Liver (tissue), 9 donors: ENCODE measurements around the gene ZC3HAV1L. TPM values are rescaled to one million over a fixed set of nuclear protein-coding genes. Genes with fewer than 3 reads are reported as not detected.
"Not testable (repeated sequence)": the region's sequence is repeated elsewhere in the genome, so short reads cannot be mapped to it uniquely, and the experiment has no call there.

Experiments
- DNase-seq: peaks from one replicate; pipeline ENCODE4 v3.0.0-alpha.2; 2017; ENCODE audit warnings: low spot score
- H3K27ac ChIP-seq, 2 donors: one replicate each; pipeline ENCODE4 v1.7.0; 2013; ENCODE audit warnings: inconsistent platforms in 2 of 2, low read length in 2 of 2, control low read depth in 1 of 2, low read depth in 1 of 2, mild to moderate bottlenecking in 1 of 2
- H3K27me3 ChIP-seq, 4 donors: one replicate each; pipeline versions ENCODE4 v1.6.1 to v1.7.0; 2013; ENCODE audit warnings: low read length in 3 of 4, inconsistent platforms in 1 of 4, mild to moderate bottlenecking in 1 of 4, moderate library complexity in 1 of 4; ENCODE audit not compliant: control insufficient read depth in 4 of 4, insufficient read depth in 4 of 4
- H3K36me3 ChIP-seq, 4 donors: one replicate each; pipeline versions ENCODE4 v1.6.1 to v1.7.0; 2013; ENCODE audit warnings: low read length in 3 of 4, mild to moderate bottlenecking in 3 of 4, low read depth in 1 of 4, moderate library complexity in 1 of 4; ENCODE audit not compliant: control insufficient read depth in 4 of 4, insufficient read depth in 3 of 4
- H3K4me1 ChIP-seq, 4 donors: one replicate each; pipeline versions ENCODE4 v1.6.1 to v1.7.0; 2013; ENCODE audit warnings: low read length in 3 of 4, mild to moderate bottlenecking in 3 of 4, moderate library complexity in 1 of 4; ENCODE audit not compliant: control insufficient read depth in 4 of 4, insufficient read depth in 4 of 4
- H3K4me3 ChIP-seq, 3 donors: one replicate each; pipeline versions ENCODE4 v1.6.1 to v1.7.0; 2013; ENCODE audit warnings: low read length in 3 of 3, control low read depth in 1 of 3, low read depth in 1 of 3, mild to moderate bottlenecking in 1 of 3
- H3K9ac ChIP-seq, 2 donors: one replicate each; pipeline ENCODE4 v1.7.0; 2013; ENCODE audit warnings: low read length in 2 of 2, mild to moderate bottlenecking in 2 of 2, moderate library complexity in 2 of 2, control low read depth in 1 of 2, low read depth in 1 of 2
- H3K9me3 ChIP-seq, 4 donors: one replicate each; pipeline versions ENCODE4 v1.6.1 to v1.7.0; 2013; ENCODE audit warnings: low read length in 3 of 4; ENCODE audit not compliant: control insufficient read depth in 4 of 4
- EGR1 ChIP-seq, 2 donors: IDR thresholded peaks; 2 replicates each; pipeline ENCODE4 v1.6.1; 2016 to 2018; ENCODE audit warnings: antibody characterized with exemption in 2 of 2, low read depth in 2 of 2
- FOXA1 ChIP-seq: IDR thresholded peaks from 2 replicates; pipeline ENCODE4 v1.6.1; 2016; ENCODE audit warnings: antibody characterized with exemption
- FOXA2 ChIP-seq: IDR thresholded peaks from 2 replicates; pipeline ENCODE4 v1.6.1; 2016; ENCODE audit warnings: antibody characterized with exemption
- GABPA ChIP-seq, 2 donors: IDR thresholded peaks in 1 of 2; conservative IDR thresholded peaks in 1 of 2; 2 replicates each; pipeline ENCODE4 v1.6.1; 2016; ENCODE audit warnings: antibody characterized with exemption in 2 of 2, mild to moderate bottlenecking in 1 of 2, moderate library complexity in 1 of 2
- HNF4A ChIP-seq, 2 donors: conservative IDR thresholded peaks; 2 replicates each; pipeline ENCODE4 v1.6.1; 2016; ENCODE audit warnings: antibody characterized with exemption in 2 of 2, mild to moderate bottlenecking in 2 of 2
- HNF4G ChIP-seq: IDR thresholded peaks from 2 replicates; pipeline ENCODE4 v1.6.1; 2016; ENCODE audit warnings: antibody characterized with exemption
- JUND ChIP-seq, 2 donors: IDR thresholded peaks; 2 replicates each; pipeline ENCODE4 v1.6.1; 2016; ENCODE audit warnings: antibody characterized with exemption in 2 of 2
- NR2F2 ChIP-seq: IDR thresholded peaks from 2 replicates; pipeline ENCODE4 v1.6.1; 2016; ENCODE audit warnings: antibody characterized with exemption
- RAD21 ChIP-seq, 2 donors: IDR thresholded peaks; 2 replicates each; pipeline ENCODE4 v1.6.1; 2016; ENCODE audit warnings: antibody characterized with exemption in 2 of 2, mild to moderate bottlenecking in 2 of 2
- RXRA ChIP-seq, 2 donors: IDR thresholded peaks; 2 replicates each; pipeline ENCODE4 v1.6.1; 2017 to 2018; ENCODE audit warnings: antibody characterized with exemption in 2 of 2, mild to moderate bottlenecking in 1 of 2
- SP1 ChIP-seq: IDR thresholded peaks from 2 replicates; pipeline ENCODE4 v1.6.1; 2018; ENCODE audit warnings: antibody characterized with exemption, mild to moderate bottlenecking
- TAF1 ChIP-seq: conservative IDR thresholded peaks from 2 replicates; pipeline ENCODE4 v1.6.1; 2016; ENCODE audit warnings: antibody characterized with exemption, mild to moderate bottlenecking
- YY1 ChIP-seq: IDR thresholded peaks from 2 replicates; pipeline ENCODE4 v1.6.1; 2016; ENCODE audit warnings: antibody characterized with exemption, mild to moderate bottlenecking
- ZBTB33 ChIP-seq: IDR thresholded peaks from 2 replicates; pipeline ENCODE4 v1.6.1; 2016; ENCODE audit warnings: antibody characterized with exemption
- WGBS: extraction: QIAGEN DNeasy Blood & Tissue Kit; methylation state at CpG from one replicate; pipeline ENCODE4 v1.1.7; 2013; 5-methylcytosine and 5-hydroxymethylcytosine counted together
- polyA plus RNA-seq, 2 donors: library from polyadenylated mRNA; stranded (reverse) in 1 of 2; unstranded in 1 of 2; fragments of 200-250 nt in 1 of 2; fragments of >200 nt in 1 of 2; fragmentation: Nextera tagmentation in 1 of 2; extraction: Ambion mirVana in 1 of 2; gene quantifications; one replicate each; pipeline versions ENCODE4 v1.2.1 to v1.2.3, GENCODE V29; 2013 to 2015
- total RNA-seq, 2 donors: library from RNA; depleted of rRNA; stranded (reverse); fragments of >200 nt; gene quantifications; one replicate each; pipeline ENCODE4 v1.2.3, GENCODE V29; 2014
- TF ChIP-seq, protein P1 (sequence below): IDR thresholded peaks from 2 replicates; pipeline ENCODE4 v1.6.1; 2016; ENCODE audit warnings: antibody characterized with exemption
- TF ChIP-seq, protein P2 (sequence below): IDR thresholded peaks from 2 replicates; pipeline ENCODE4 v1.6.1; 2016; ENCODE audit warnings: antibody characterized with exemption, mild to moderate bottlenecking
- TF ChIP-seq, protein P3 (sequence below): IDR thresholded peaks from 2 replicates; pipeline ENCODE4 v1.6.1; 2016; ENCODE audit warnings: antibody characterized with exemption
- TF ChIP-seq, protein P4 (sequence below): fragments of 150-350 bp; IDR thresholded peaks from 2 replicates; pipeline ENCODE4 v1.5.1; 2017; ENCODE audit warnings: improper control_type of control experiment, low read depth, low read length; ENCODE audit not compliant: missing input control
- donor health status: healthy.
- donor health status: healthy.
- donor health status: healthy.
- donor health status: healthy.
- donor health status: healthy.

ZC3HAV1L gene
- total and polyA plus RNA-seq, 4 donors: 0.19 to 16.2 (median 1.9) TPM

GRCh38 chr7:139078911-139079310, 43.1 kb upstream of the ZC3HAV1L start:
- TF ChIP-seq FOXA2: no peak
- TF ChIP-seq NR2F2: no peak
- TF ChIP-seq YY1: no peak
- TF ChIP-seq ZBTB33: no peak
- TF ChIP-seq, protein P1, sequence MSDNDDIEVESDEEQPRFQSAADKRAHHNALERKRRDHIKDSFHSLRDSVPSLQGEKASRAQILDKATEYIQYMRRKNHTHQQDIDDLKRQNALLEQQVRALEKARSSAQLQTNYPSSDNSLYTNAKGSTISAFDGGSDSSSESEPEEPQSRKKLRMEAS: no peak
- no peak for TF ChIP-seq TAF1
- Histone ChIP-seq H3K36me3 (peaks cover 7 to 30% (median 25%) of the 10 kb centered on the region in 4 donors), H3K4me3 (no peak overlapping the region), H3K27ac (no peak overlapping the region), H3K27me3 (no peaks in the 10 kb centered on the region), H3K9ac (no peak overlapping the region), H3K9me3 (no peaks in the 10 kb centered on the region), H3K4me1 (peaks cover 2 to 36% (median 28%) of the 10 kb centered on the region in 4 donors)
- 88% methylated on average over 1 of the region's 1 CpG for WGBS
- DNase-seq: no peak

GRCh38 chr7:139078399-139078798, 42.6 kb upstream of the ZC3HAV1L start:
- no peak overlapping the region for H3K27ac ChIP-seq
- 97% methylated on average over 1 of the region's 1 CpG for WGBS
- peaks cover 7 to 30% (median 23%) of the 10 kb centered on the region in 4 donors for H3K36me3 ChIP-seq
- no peak for TF ChIP-seq FOXA2
- no peak for TF ChIP-seq RXRA (IDR thresholded peaks at IDR 0.05)
- no peak for TF ChIP-seq TAF1
- TF ChIP-seq HNF4G: no peak
- TF ChIP-seq HNF4A (conservative IDR thresholded peaks at IDR 0.05): no peak
- TF ChIP-seq JUND (IDR thresholded peaks at IDR 0.05): no peak
- TF ChIP-seq, protein P2, sequence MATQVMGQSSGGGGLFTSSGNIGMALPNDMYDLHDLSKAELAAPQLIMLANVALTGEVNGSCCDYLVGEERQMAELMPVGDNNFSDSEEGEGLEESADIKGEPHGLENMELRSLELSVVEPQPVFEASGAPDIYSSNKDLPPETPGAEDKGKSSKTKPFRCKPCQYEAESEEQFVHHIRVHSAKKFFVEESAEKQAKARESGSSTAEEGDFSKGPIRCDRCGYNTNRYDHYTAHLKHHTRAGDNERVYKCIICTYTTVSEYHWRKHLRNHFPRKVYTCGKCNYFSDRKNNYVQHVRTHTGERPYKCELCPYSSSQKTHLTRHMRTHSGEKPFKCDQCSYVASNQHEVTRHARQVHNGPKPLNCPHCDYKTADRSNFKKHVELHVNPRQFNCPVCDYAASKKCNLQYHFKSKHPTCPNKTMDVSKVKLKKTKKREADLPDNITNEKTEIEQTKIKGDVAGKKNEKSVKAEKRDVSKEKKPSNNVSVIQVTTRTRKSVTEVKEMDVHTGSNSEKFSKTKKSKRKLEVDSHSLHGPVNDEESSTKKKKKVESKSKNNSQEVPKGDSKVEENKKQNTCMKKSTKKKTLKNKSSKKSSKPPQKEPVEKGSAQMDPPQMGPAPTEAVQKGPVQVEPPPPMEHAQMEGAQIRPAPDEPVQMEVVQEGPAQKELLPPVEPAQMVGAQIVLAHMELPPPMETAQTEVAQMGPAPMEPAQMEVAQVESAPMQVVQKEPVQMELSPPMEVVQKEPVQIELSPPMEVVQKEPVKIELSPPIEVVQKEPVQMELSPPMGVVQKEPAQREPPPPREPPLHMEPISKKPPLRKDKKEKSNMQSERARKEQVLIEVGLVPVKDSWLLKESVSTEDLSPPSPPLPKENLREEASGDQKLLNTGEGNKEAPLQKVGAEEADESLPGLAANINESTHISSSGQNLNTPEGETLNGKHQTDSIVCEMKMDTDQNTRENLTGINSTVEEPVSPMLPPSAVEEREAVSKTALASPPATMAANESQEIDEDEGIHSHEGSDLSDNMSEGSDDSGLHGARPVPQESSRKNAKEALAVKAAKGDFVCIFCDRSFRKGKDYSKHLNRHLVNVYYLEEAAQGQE: no peak
- TF ChIP-seq NR2F2: no peak
- no peak for TF ChIP-seq SP1
- no peak for TF ChIP-seq GABPA (IDR thresholded peaks at IDR 0.05 in 1 of 2, conservative IDR thresholded peaks at IDR 0.05 in 1 of 2)
- no peak for TF ChIP-seq RAD21 (IDR thresholded peaks at IDR 0.05)
- TF ChIP-seq FOXA1: no peak
- TF ChIP-seq, protein P1: no peak
- TF ChIP-seq ZBTB33: no peak
- TF ChIP-seq YY1: no peak
- TF ChIP-seq, protein P3, sequence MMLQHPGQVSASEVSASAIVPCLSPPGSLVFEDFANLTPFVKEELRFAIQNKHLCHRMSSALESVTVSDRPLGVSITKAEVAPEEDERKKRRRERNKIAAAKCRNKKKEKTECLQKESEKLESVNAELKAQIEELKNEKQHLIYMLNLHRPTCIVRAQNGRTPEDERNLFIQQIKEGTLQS: no peak
- no peak for TF ChIP-seq EGR1 (IDR thresholded peaks at IDR 0.05; ENCODE audit: low read depth in 2 of 2)
- TF ChIP-seq, protein P4, sequence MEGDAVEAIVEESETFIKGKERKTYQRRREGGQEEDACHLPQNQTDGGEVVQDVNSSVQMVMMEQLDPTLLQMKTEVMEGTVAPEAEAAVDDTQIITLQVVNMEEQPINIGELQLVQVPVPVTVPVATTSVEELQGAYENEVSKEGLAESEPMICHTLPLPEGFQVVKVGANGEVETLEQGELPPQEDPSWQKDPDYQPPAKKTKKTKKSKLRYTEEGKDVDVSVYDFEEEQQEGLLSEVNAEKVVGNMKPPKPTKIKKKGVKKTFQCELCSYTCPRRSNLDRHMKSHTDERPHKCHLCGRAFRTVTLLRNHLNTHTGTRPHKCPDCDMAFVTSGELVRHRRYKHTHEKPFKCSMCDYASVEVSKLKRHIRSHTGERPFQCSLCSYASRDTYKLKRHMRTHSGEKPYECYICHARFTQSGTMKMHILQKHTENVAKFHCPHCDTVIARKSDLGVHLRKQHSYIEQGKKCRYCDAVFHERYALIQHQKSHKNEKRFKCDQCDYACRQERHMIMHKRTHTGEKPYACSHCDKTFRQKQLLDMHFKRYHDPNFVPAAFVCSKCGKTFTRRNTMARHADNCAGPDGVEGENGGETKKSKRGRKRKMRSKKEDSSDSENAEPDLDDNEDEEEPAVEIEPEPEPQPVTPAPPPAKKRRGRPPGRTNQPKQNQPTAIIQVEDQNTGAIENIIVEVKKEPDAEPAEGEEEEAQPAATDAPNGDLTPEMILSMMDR: no peak
- H3K4me1 ChIP-seq: peaks cover 2 to 36% (median 28%) of the 10 kb centered on the region in 4 donors
- H3K9me3 ChIP-seq: no peaks in the 10 kb centered on the region
- no peak for DNase-seq
- no peaks in the 10 kb centered on the region for H3K27me3 ChIP-seq
- no peak overlapping the region for H3K4me3 ChIP-seq
- H3K9ac ChIP-seq: no peak overlapping the region

GRCh38 chr7:139077706-139078105, 41.9 kb upstream of the ZC3HAV1L start:
- not testable (repeated sequence) for H3K9me3 ChIP-seq, H3K27me3 ChIP-seq, H3K4me3 ChIP-seq, H3K9ac ChIP-seq, DNase-seq, H3K27ac ChIP-seq
- peaks cover 2 to 36% (median 28%) of the 10 kb centered on the region in 4 donors for H3K4me1 ChIP-seq
- WGBS: 55% methylated on average over 5 of the region's 5 CpGs
- H3K36me3 ChIP-seq: peaks cover 7 to 25% (median 23%) of the 10 kb centered on the region in 4 donors
